Nephron progenitor cell (in vitro differentiated cells): Measurements from ENCODE around the gene KCNMA1.

Experiments
- DNase-seq: peaks from one replicate; pipeline ENCODE4 v3.0.0; 2021
- H3K27ac Mint-ChIP-seq: 2 replicates; pipeline ENCODE4 v1.8.0; 2021; ENCODE audit warnings: mild to moderate bottlenecking, moderate library complexity, mixed read lengths
- H3K27me3 Mint-ChIP-seq: 2 replicates; pipeline ENCODE4 v1.8.0; 2021; ENCODE audit warnings: mild to moderate bottlenecking, low read depth, mixed read lengths; ENCODE audit not compliant: poor library complexity
- H3K36me3 Mint-ChIP-seq: 2 replicates; pipeline ENCODE4 v1.8.0; 2021; ENCODE audit warnings: low read depth, mixed read lengths
- H3K4me1 Mint-ChIP-seq: 2 replicates; pipeline ENCODE4 v1.8.0; 2021; ENCODE audit warnings: mixed read lengths
- H3K4me3 Mint-ChIP-seq: 2 replicates; pipeline ENCODE4 v1.8.0; 2021; ENCODE audit warnings: mild to moderate bottlenecking, moderate library complexity, mixed read lengths
- H3K9me3 Mint-ChIP-seq: 2 replicates; pipeline ENCODE4 v1.8.0; 2021; ENCODE audit warnings: mild to moderate bottlenecking, moderate library complexity, mixed read lengths
- CTCF ChIP-seq: fragments of 200-600 bp; sonication (generic); IDR thresholded peaks from 2 replicates; pipeline ENCODE4 v1.5.0; 2021; ENCODE audit warnings: antibody characterized with exemption

Gene KCNMA1

GRCh38 chr10:77537720-77538373 lies 99.8 kb downstream of the KCNMA1 start:
- Mint-ChIP-seq H3K27me3 (peaks cover 5% of the 10 kb centered on the region), H3K4me1 (no peaks in the 10 kb centered on the region), H3K36me3 (no peaks in the 10 kb centered on the region), H3K27ac (no peak overlapping the region), H3K4me3 (no peak overlapping the region), H3K9me3 (peaks cover 14% of the 10 kb centered on the region)
- no peak for TF ChIP-seq CTCF
- no peak for DNase-seq

GRCh38 chr10:77537071-77537470 lies 100.5 kb downstream of the KCNMA1 start:
- H3K27ac Mint-ChIP-seq: no peak overlapping the region
- H3K4me1 Mint-ChIP-seq: peaks cover 3% of the 10 kb centered on the region
- no peak for DNase-seq
- H3K4me3 Mint-ChIP-seq: no peak overlapping the region
- no peaks in the 10 kb centered on the region for H3K36me3 Mint-ChIP-seq
- TF ChIP-seq CTCF: no peak
- H3K27me3 Mint-ChIP-seq: no peaks in the 10 kb centered on the region
- H3K9me3 Mint-ChIP-seq: peaks cover 8% of the 10 kb centered on the region

- Mint-ChIP-seq H3K4me3 (no peak overlapping the region), H3K4me1 (peaks cover 24% of the 10 kb centered on the region), H3K27ac (no peak overlapping the region)
These were observed 103.7 kb downstream of the KCNMA1 start for GRCh38 chr10:77533887-77534278.

DNA sequence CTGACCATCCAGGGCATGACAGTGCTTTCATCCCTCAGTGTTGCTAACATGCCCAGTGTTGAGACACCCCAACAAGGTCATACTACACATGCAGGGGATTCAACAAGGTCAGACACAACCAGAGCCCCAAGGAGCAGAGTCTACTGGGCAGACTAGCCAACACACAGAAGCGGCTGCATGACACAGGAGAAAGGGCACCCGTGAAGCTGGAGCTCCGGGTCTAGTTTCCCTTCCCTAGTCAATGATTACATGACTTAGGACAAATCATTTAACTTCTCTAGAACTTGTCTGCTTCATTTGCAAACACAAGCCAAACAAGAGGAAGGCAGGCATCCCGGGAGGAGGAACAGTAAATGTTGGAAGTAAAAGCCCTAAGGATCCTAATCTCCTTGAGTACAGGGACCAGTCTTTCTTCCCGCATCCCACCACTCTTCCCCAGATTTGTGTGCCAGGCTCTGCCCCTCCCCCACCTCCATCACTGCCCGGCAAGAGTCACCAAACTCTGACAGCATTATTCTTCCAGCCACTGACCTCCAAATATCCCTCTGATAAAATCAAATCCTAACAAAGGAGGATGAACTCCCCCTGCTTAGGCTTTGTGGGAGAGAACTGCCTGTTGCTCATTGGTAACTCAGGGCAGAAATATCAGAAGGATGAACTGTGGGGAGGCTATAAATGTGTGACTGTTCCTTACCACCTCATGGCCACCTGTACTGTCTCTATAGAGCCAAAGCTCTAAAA lies 104.3 kb downstream of the KCNMA1 start:
- Mint-ChIP-seq H3K4me1 (peaks cover 24% of the 10 kb centered on the region), H3K36me3 (no peaks in the 10 kb centered on the region), H3K27ac (no peak overlapping the region), H3K27me3 (peaks cover 7% of the 10 kb centered on the region), H3K4me3 (no peak overlapping the region), H3K9me3 (no peaks in the 10 kb centered on the region)
- no peak for TF ChIP-seq CTCF
- no peak for DNase-seq

More at GRCh38 chr10:77533887-77534278, 103.7 kb downstream of the KCNMA1 start:
- H3K36me3 Mint-ChIP-seq: no peaks in the 10 kb centered on the region
- DNase-seq: no peak
- TF ChIP-seq CTCF: no peak
- H3K27me3 Mint-ChIP-seq: peaks cover 7% of the 10 kb centered on the region
- no peaks in the 10 kb centered on the region for H3K9me3 Mint-ChIP-seq

DNA sequence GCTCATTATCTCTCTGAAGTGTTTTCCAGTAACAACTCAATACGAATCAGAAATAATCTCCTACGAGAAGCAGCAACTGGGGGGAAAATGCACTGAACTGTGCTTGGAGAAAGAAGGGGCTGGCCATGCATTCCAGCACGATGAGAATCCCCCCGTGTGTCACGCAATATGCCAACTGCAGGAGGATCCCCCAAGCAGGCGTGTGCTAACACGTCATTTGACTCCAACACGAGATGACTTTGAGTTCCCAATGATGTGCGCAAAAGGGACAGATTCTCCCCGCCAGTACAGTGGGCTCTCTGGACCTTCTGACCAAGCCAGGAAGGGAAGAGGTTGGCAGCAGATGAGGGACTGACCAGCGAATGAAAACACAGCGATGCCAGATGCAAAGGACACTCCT lies 105.5 kb downstream of the KCNMA1 start:
- DNase-seq: no peak

More for the DNA sequence above, 105.5 kb downstream of the KCNMA1 start:
- Mint-ChIP-seq H3K9me3 (no peaks in the 10 kb centered on the region), H3K4me1 (peaks cover 30% of the 10 kb centered on the region), H3K36me3 (no peaks in the 10 kb centered on the region), H3K27ac (no peak overlapping the region), H3K4me3 (no peak overlapping the region), H3K27me3 (peaks cover 7% of the 10 kb centered on the region)
- TF ChIP-seq CTCF: no peak
